Pancreas (tissue), 10 donors: Measurements from ENCODE around the gene SKI. TPM values are rescaled to one million over a fixed set of nuclear protein-coding genes. Genes with fewer than 3 reads are reported as not detected.

Experiments used
- ATAC-seq, 4 donors: fragments of 200-7000 bp; cut with Tn5 transposase; one replicate each; pipeline versions ENCODE4 v1.8.0 to v1.9.1; 2020; ENCODE audit warnings: mild to moderate bottlenecking in 4 of 4, moderate library complexity in 4 of 4
- DNase-seq, 6 donors: peaks; one replicate each; pipeline ENCODE4 v3.0.0-alpha.2; 2020
- FAIRE-seq: peaks from 2 replicates; lab custom pipeline; 2012; peaks lifted over from hg19 to GRCh38; lab: Jason Lieb, UNC
- H3K27ac ChIP-seq, 4 donors: fragments of 200-600 bp; sonication (generic); 1 replicate in 3 of 4; 2 replicates in 1 of 4; pipeline versions ENCODE4 v1.5.0 to v1.8.0; 2020
- H3K27me3 ChIP-seq, 4 donors: fragments of 200-600 bp; one replicate each; pipeline ENCODE4 v1.8.0; 2021
- H3K36me3 ChIP-seq, 3 donors: fragments of 200-600 bp; sonication (generic) in 1 of 3; one replicate each; pipeline versions ENCODE4 v1.5.0 to v1.8.0; 2020 to 2021
- H3K4me1 ChIP-seq, 3 donors: fragments of 200-600 bp; one replicate each; pipeline ENCODE4 v1.8.0; 2021
- H3K4me3 ChIP-seq, 4 donors: fragments of 200-600 bp; sonication (generic) in 2 of 4; one replicate each; pipeline versions ENCODE4 v1.5.0 to v1.8.0; 2020 to 2021
- H3K9me3 ChIP-seq, 4 donors: fragments of 200-600 bp; one replicate each; pipeline ENCODE4 v1.8.0; 2021
- WGBS, 2 donors: extraction: QIAGEN DNeasy Blood & Tissue Kit; methylation state at CpG; one replicate each; pipeline ENCODE4 v1.1.7; 2013; 5-methylcytosine and 5-hydroxymethylcytosine counted together
- intact Hi-C, 3 donors: fragments of 100-400 bp; cut with DNase I; formaldehyde crosslinking; loops; one replicate each; pipeline versions ENCODE4 v1.11.1 to v1.14.2; 2022
- polyA plus RNA-seq, 2 donors: library from polyadenylated mRNA; stranded (reverse); fragments of 200-250 nt; gene quantifications; one replicate each; pipeline ENCODE4 v1.2.3, GENCODE V29; 2013
- total RNA-seq, 6 donors: library from RNA; stranded (reverse); fragmentation: NEBNext Ultra II Directional in 4 of 6; extraction: Animal tissue kit (Norgen Biotek cat#: 25700) in 4 of 6; gene quantifications; one replicate each; pipeline versions ENCODE4 v1.2.1 to v1.2.4, GENCODE V29; 2021 to 2023
- TF ChIP-seq, protein P1 (sequence below), 4 donors: fragments of 200-600 bp; sonication (generic) in 3 of 4; IDR thresholded peaks; one replicate each; pipeline versions ENCODE4 v1.5.0 to v1.8.0; 2021; ENCODE audit warnings: antibody characterized with exemption in 4 of 4
- donor health status: healthy with polysubstance abuse.
- donor health status: DM: no; HTN: no; CAD: no; lungs with moderate emphysema.
- donor health status: DM: no; HTN: no; CAD: no.
- donor health status: control.
- donor health status: control.
- donor health status: Bipolar disorder and iron deficiency.
- donor health status: DM: yes; HTN: yes; CAD: no.
- donor health status: DM: no; HTN: no; CAD: no.
- donor health status: DM: no; HTN: no; CAD: no.
- donor health status: DM: yes; HTN: yes; CAD: no.

The SKI gene
- total and polyA plus RNA-seq, 8 donors, result 8.6 to 27.9 (median 14.0) TPM

DNA sequence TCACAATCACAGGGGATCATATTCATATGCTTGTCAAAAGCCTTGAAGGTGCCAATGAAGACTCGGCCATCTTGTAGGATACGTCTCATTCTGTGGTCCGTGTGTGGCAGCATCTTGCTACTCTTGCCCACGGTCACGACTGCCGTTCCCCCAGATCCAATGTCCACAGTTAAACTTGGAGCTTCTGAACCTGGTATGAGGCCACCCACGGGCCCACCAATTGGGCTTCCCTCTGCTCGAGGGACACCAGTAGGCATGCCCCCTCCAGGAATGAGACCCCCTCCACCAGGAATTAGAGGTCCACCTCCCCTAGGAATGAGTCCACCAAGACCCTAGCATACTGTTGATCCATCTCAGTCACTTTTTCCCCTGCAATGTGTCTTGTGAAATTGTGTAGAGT, 123.6 kb downstream of the SKI start:
- FAIRE-seq, result no peak
- intact Hi-C loops, result no loop called here
- peak in 2 of 6 donors; percentile 3 to 22 for DNase-seq

DNA sequence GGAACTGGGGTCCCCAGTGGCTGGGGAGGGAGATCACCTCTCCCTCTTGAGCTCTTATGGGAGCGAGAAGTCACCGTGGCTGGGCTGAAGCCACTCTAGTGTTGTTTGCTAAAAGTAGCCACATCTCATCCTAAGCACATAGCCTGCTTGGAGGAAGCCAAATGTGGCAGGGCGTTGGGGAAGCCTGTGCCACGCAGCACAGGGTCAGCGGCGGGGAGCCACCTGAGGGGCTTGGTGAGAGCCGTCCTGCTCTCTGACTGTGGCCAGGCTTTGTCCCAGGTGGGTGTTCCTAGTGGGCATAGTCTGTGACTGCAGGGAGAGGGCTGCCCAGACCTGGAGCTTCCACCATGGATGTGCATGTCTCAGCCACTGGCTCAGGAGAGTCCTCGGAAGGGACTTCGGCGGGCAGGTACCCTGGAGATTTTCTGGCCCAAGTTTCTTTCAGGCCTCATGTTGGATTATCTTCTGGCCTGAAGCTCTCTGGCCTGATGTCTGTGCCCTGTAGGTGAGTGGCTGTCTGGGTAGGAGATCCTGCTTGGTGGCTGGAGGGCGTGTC, 124.3 kb downstream of the SKI start:
- no peak overlapping the region for H3K27ac ChIP-seq
- no peaks in the 10 kb centered on the region for H3K27me3 ChIP-seq
- H3K36me3 ChIP-seq, result no peaks in the 10 kb centered on the region
- no peak for ATAC-seq
- TF ChIP-seq, protein P1, sequence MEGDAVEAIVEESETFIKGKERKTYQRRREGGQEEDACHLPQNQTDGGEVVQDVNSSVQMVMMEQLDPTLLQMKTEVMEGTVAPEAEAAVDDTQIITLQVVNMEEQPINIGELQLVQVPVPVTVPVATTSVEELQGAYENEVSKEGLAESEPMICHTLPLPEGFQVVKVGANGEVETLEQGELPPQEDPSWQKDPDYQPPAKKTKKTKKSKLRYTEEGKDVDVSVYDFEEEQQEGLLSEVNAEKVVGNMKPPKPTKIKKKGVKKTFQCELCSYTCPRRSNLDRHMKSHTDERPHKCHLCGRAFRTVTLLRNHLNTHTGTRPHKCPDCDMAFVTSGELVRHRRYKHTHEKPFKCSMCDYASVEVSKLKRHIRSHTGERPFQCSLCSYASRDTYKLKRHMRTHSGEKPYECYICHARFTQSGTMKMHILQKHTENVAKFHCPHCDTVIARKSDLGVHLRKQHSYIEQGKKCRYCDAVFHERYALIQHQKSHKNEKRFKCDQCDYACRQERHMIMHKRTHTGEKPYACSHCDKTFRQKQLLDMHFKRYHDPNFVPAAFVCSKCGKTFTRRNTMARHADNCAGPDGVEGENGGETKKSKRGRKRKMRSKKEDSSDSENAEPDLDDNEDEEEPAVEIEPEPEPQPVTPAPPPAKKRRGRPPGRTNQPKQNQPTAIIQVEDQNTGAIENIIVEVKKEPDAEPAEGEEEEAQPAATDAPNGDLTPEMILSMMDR (IDR thresholded peaks at IDR 0.05), result no peak
- no peaks in the 10 kb centered on the region for H3K9me3 ChIP-seq
- H3K4me1 ChIP-seq, result no peaks in the 10 kb centered on the region
- intact Hi-C loops, result no loop called here
- WGBS, 2 donors, result 84 to 91% methylated on average over 11 of the region's 11 CpGs
- DNase-seq, result peak in 3 of 6 donors; percentile 3 to 47 (median 33)
- no peak for FAIRE-seq
- no peak overlapping the region for H3K4me3 ChIP-seq

More for the DNA sequence above, 123.6 kb downstream of the SKI start:
- H3K4me1 ChIP-seq, result no peaks in the 10 kb centered on the region
- H3K4me3 ChIP-seq, result no peak overlapping the region
- no peaks in the 10 kb centered on the region for H3K36me3 ChIP-seq
- 74 to 82% methylated on average over 8 of the region's 8 CpGs for WGBS, 2 donors
- H3K9me3 ChIP-seq, result no peaks in the 10 kb centered on the region
- ATAC-seq, result no peak
- TF ChIP-seq, protein P1 (IDR thresholded peaks at IDR 0.05), result no peak
- no peak overlapping the region for H3K27ac ChIP-seq
- H3K27me3 ChIP-seq, result no peaks in the 10 kb centered on the region

DNA sequence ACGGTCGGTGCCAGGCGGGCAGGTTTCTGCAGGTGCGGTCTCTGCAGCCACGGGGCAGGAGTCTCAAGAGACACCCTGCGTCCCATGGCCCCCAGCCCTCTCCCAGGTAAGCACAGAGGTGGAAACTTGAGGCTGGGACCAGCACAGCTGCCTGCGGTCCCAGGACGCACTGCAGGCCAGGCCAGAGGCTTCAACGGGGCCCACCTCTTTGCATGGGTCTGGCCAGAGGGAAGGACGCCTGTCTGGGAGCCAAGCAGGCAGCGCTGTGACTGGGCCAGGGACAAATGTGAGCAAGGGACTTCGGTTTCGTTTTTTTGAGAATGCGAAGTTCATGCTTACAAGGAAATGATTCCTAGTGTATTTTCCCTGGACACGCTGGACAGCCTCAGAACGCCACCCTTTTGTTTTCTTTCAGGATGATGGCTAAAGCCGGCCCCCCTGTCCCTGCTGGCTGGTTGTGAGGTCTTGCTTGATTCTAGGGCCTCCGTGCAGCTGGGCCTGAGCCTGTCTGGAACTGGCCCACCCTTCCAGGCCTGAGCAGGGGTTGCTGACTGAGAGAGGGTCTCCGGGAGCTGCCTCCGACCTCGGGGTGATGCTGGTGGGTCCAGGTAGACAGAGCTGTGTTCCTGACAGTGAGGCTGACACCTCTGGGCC, 124.9 kb downstream of the SKI start:
- DNase-seq (peak in 3 of 6 donors; percentile 8 to 49 (median 44)), FAIRE-seq (no peak), ATAC-seq (peak in 1 of 4 donors; percentile 8)
- H3K27ac ChIP-seq, result no peak overlapping the region
- H3K4me3 ChIP-seq, result no peak overlapping the region
- intact Hi-C loops, result no loop called here
- no peaks in the 10 kb centered on the region for H3K27me3 ChIP-seq
- 76% methylated on average over 21 of the region's 21 CpGs for WGBS, 2 donors
- H3K4me1 ChIP-seq, result no peaks in the 10 kb centered on the region
- TF ChIP-seq, protein P1 (IDR thresholded peaks at IDR 0.05), result no peak
- no peaks in the 10 kb centered on the region for H3K9me3 ChIP-seq
- H3K36me3 ChIP-seq, result no peaks in the 10 kb centered on the region

DNA sequence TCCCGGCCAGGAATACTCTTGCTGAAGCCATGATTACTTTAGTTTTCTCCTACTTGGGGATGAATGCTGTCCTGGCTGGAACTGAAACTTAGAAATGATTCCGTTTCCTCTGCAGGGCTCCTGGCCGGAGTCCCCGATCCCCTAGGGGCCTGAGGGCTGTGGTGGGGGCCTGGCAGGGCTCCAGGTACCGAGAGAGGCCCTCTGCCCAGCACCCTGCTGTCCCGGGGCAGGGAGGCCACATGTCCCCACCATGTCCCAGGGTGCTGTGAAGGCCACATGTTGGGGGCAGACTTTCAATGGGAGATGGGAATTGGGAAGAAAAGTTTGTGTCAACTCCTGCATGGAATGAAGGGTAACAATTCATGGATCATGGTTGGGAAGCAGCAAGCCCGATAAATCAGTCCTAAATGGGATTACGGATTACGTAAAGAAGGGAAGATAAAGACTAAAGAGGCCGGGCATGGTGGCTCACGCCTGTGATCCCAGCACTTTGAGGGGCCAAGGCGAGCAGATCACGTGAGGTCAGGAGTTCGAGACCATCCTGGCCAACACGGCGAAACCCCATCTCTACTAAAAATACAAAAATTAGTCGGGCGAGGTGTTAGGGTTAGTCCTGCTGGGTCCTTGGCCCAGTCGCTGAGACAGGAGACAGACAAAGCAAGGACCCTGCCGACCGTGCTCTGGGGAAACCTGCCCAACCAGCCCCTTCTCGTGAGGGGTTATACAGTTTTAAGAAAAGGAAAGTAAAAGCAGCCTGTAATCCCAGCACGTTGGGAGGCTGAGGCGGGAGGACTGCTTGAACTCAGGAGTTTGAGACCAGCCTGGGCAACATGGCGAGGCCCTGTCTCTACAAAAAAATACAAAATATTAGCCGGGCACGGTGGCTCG, 125.7 kb downstream of the SKI start:
- peak in 3 of 6 donors; percentile 16 to 39 (median 32) for DNase-seq
- no peaks in the 10 kb centered on the region for H3K36me3 ChIP-seq
- no peak for FAIRE-seq
- no peak overlapping the region for H3K4me3 ChIP-seq
- no peaks in the 10 kb centered on the region for H3K27me3 ChIP-seq
- intact Hi-C loops, result no loop called here
- TF ChIP-seq, protein P1 (IDR thresholded peaks at IDR 0.05), result no peak
- no peaks in the 10 kb centered on the region for H3K4me1 ChIP-seq
- no peaks in the 10 kb centered on the region for H3K9me3 ChIP-seq
- 81 to 84% methylated on average over 28 of the region's 28 CpGs for WGBS, 2 donors
- ATAC-seq, result no peak
- no peak overlapping the region for H3K27ac ChIP-seq
